ENCODE data around the gene CDH15.
A peak's percentile ranks its signal among the peaks of the same experiment; 100 is the strongest.

The CDH15 gene

DNA sequence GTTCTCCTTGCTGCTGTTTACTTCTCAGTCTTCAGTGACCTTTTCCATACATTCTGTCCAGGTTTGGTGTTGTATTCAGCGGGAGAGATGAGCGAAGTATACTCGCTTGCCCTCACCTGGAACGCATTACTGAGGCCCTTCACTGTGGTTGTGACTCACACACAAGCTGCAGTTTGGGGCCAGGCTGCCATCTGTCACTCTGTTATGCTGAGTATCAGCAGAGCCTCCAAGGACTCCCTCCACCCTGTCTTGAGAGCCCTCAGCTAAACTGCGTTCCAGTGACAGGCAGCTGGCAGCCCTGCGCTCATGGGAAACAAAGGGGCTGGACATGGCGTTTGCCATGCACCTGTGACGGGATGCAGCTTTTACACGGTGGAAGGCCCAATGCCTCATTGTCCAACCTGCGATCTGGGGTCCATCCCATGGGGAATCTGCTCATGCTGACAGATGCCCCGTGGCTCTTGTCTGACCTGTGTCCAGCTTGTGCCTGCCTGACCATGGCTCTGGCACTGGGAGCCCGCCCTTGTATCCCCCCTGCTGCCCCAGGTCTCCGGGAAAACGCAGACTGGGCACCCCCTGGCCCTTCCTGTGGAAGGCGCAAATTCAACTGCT, 39.5 kb downstream of the CDH15 start:
- TF ChIP-seq, protein P1, sequence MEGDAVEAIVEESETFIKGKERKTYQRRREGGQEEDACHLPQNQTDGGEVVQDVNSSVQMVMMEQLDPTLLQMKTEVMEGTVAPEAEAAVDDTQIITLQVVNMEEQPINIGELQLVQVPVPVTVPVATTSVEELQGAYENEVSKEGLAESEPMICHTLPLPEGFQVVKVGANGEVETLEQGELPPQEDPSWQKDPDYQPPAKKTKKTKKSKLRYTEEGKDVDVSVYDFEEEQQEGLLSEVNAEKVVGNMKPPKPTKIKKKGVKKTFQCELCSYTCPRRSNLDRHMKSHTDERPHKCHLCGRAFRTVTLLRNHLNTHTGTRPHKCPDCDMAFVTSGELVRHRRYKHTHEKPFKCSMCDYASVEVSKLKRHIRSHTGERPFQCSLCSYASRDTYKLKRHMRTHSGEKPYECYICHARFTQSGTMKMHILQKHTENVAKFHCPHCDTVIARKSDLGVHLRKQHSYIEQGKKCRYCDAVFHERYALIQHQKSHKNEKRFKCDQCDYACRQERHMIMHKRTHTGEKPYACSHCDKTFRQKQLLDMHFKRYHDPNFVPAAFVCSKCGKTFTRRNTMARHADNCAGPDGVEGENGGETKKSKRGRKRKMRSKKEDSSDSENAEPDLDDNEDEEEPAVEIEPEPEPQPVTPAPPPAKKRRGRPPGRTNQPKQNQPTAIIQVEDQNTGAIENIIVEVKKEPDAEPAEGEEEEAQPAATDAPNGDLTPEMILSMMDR (IDR thresholded peaks at IDR 0.05; ENCODE audit: extremely low read depth, insufficient read depth, missing control alignments), result no peak
- DNase-seq (ENCODE audit: low spot score), result no peak
- in situ Hi-C loops (cut with MboI; ENCODE audit: low pct_unique_long_range_greater_than_20kb, low sequenced_read_pairs, unreplicated experiment), result loop anchor here (10.0 kb wide), 1 partner anchor 406 kb away; the partner anchor contains the start of gene CDT1

DNA sequence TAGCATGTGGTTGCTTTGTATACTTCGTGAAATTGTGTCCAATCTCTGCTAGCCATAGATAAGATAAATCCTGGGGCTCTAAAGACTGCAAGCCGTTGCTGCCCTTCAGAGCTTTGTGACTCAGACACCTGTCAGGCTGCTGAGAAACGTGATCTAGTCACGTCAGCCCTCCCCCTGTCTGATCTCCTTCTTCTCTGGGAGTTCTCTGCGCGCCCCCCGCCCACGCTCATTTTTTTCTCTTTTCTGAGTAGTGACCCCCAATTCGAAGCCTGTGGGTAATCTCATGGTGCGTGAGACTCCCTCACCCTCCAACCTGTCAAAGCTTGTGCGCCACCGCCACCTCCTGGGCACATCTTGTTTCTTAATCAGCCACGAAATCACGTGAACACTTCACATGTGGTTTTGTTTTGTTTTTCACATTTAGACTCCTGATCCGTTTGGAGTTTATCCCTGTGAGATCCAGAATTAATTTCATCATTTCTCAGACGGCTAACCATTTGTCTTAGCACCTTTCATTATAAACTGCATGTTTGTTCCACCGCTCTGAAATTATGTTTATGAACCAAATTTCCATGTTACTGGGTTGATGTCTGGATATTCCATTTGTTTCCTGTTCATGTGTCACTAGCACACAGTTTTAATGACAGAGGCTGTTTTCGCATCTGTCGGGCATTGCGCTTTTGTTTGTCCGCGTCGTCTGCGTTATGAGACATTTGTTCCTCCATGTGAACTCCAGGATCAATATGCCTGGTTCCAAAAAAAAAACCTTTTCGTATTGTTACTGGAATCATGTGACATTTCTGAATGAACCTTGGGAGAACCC, 45.0 kb downstream of the CDH15 start:
- TF ChIP-seq, protein P1 (IDR thresholded peaks at IDR 0.05; ENCODE audit: extremely low read depth, insufficient read depth, missing control alignments), result peak; percentile 81
- in situ Hi-C loops (cut with MboI; ENCODE audit: low pct_unique_long_range_greater_than_20kb, low sequenced_read_pairs, unreplicated experiment), result loop anchor here (10.0 kb wide), 1 partner anchor 412 kb away; the partner anchor contains the start of gene CDT1
- peak; percentile 89 for DNase-seq (ENCODE audit: low spot score)

DNA sequence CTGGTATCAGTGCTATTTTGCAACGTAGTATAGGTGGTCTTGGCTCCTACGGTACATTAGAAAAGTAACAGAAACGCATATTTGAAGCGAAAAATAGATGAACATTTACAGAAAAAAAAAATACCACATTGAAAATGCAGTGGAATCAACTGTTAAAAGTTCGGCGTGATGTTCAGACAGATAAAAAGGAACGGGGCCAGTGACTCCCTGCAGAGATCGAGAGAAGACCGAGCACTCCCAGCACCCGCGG, 45.5 kb downstream of the CDH15 start:
- no peak for DNase-seq (ENCODE audit: low spot score)
- TF ChIP-seq, protein P1 (IDR thresholded peaks at IDR 0.05; ENCODE audit: extremely low read depth, insufficient read depth, missing control alignments), result no peak
- in situ Hi-C loops (cut with MboI; ENCODE audit: low pct_unique_long_range_greater_than_20kb, low sequenced_read_pairs, unreplicated experiment), result loop anchor here (10.0 kb wide), 1 partner anchor 412 kb away; the partner anchor contains the start of gene CDT1

DNA sequence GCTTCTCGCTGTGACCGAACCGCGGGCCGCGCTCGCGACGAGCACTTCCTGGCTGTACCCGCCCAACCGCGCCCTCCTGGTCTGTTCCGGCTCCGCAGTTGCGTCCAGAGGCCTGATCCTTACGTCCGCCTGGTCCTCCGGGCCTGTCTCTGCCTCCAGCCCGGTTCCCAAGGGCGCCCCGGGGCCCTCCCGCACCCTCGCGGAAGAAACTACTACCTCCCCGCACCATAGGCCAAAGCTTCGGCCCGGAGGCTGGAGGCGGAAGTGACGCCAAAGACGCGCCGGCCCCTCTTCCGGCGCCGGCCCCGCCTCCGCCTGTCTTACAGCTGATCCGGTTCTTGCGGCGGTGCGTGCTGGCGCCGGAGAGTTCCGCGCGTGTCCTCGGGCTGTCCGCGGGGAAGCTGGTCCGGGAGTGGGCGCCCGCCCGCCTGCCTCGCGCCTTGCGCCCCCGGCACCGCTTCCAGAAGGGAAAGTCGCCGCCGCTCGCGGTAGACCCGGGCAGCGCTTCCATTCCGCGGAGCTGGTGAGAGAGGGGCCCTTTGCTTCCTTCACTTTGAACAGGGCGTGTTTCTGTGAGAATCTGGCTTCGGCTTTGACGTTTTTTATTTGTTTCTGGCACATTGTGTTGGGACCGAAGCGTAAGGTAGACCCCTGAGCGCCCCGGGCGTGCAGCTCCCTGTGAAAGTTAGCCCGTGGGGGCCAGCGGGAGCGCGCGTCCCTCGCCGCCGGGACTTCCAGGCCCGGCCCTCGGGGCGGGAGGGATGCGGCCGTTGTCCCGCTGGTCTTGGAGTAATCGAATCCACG, 46.0 kb downstream of the CDH15 start, which contains the start of gene ZNF778:
TSS of gene ZNF778 (plus strand) at position 316 of the 804 bp plus-strand sequence. CDS start 3,425 bp downstream, outside the sequence.
- in situ Hi-C loops (cut with MboI; ENCODE audit: low pct_unique_long_range_greater_than_20kb, low sequenced_read_pairs, unreplicated experiment), result loop anchor here (10.0 kb wide), 1 partner anchor 413 kb away; the partner anchor contains the start of gene CDT1
- peak; percentile 97 for DNase-seq (ENCODE audit: low spot score)
- TF ChIP-seq, protein P1 (IDR thresholded peaks at IDR 0.05; ENCODE audit: extremely low read depth, insufficient read depth, missing control alignments), result no peak

DNA sequence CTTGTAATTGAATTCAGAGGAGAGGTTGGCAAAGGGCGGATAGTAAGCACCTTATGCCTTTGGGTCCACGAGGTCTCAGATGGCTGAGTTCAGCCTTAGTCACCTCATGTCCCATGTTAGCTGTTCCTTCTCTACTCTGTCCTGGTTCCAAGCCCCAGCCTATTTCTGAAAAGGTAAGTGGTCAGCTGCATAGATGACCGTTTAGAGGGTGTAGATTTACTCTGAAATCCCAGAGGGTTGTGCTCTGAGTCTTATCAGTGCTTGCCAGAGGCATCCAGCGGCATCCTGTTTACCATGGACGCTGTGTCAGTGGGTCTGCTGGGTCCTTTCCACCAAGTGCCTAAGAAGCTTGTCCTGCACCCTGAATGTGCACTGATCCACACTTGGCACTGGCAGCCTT, 47.8 kb downstream of the CDH15 start:
- DNase-seq (ENCODE audit: low spot score), result no peak
- in situ Hi-C loops (cut with MboI; ENCODE audit: low pct_unique_long_range_greater_than_20kb, low sequenced_read_pairs, unreplicated experiment), result loop anchor here (10.0 kb wide), 1 partner anchor 415 kb away; the partner anchor contains the start of gene CDT1
- TF ChIP-seq, protein P1 (IDR thresholded peaks at IDR 0.05; ENCODE audit: extremely low read depth, insufficient read depth, missing control alignments), result no peak

DNA sequence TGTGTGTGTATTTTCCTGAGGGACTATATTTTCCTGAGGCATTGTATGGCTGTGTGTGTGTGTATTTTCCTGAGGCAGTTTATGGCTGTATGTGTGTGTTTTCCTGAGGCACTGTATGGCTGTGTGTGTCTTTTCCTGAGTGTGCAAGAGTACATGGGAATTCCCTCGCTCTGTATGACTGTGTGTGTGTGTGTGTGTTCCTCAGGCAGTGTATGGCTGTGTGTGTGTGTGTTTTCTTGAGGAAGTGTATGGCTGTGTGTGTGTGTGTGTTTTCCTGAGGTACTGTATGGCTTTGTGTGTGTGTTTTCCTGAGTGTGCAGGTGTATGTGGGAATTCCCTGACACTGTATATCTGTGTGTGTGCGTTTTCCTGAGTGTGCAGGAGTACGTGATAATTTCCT, 50.1 kb downstream of the CDH15 start:
- TF ChIP-seq, protein P1 (IDR thresholded peaks at IDR 0.05; ENCODE audit: extremely low read depth, insufficient read depth, missing control alignments), result no peak
- in situ Hi-C loops (cut with MboI; ENCODE audit: low pct_unique_long_range_greater_than_20kb, low sequenced_read_pairs, unreplicated experiment), result no loop called here
- DNase-seq (ENCODE audit: low spot score), result no peak

Data from GM13977 (cell line).